K562 (cell line): ENCODE data around the gene CALB2. TPM values are rescaled to one million over a fixed set of nuclear protein-coding genes. Genes with fewer than 3 reads are reported as not detected.

ENCODE experiments used
- HOMEZ ChIP-seq: fragments of 250-450 bp; sonication (Bioruptor Pico); IDR thresholded peaks from 2 replicates; pipeline ENCODE4 v1.4.0; 2020; ENCODE audit warnings: mild to moderate bottlenecking, moderate library complexity
- MBD1 ChIP-seq: fragments of 250-450 bp; sonication (Bioruptor Pico); IDR thresholded peaks from 2 replicates; pipeline ENCODE4 v1.8.0; 2022; ENCODE audit warnings: inconsistent platforms
- MECOM ChIP-seq: fragments of 250-450 bp; sonication (Bioruptor Pico); IDR thresholded peaks from 2 replicates; pipeline ENCODE4 v1.8.0; 2022; ENCODE audit warnings: inconsistent platforms
- MTA2 ChIP-seq: fragments of 450-650 bp; IDR thresholded peaks from 2 replicates; pipeline ENCODE4 v1.6.1; 2016; ENCODE audit warnings: low read depth
- SRF ChIP-seq, 2 experiments: fragments of 250-450, 450-650 bp in 1 of 2; sonication (Bioruptor Pico) in 1 of 2; sonication (generic) in 1 of 2; formaldehyde crosslinking; IDR thresholded peaks; 2 replicates each; pipeline versions ENCODE4 v1.5.0 to v1.5.1; 2020 to 2022; ENCODE audit warnings: mild to moderate bottlenecking in 1 of 2, missing genetic modification reagents in 1 of 2
- TAF1 ChIP-seq: IDR thresholded peaks from 2 replicates; pipeline ENCODE4 v1.6.1; 2011; ENCODE audit warnings: mild to moderate bottlenecking, low read length, moderate library complexity; ENCODE audit not compliant: insufficient read depth, control insufficient read depth, severe bottlenecking; ENCODE audit errors: extremely low read depth
- ZMIZ1 ChIP-seq, 2 experiments: fragments of 150-350 bp in 1 of 2; IDR thresholded peaks; 2 replicates each; pipeline ENCODE4 v1.6.1; 2012 to 2016; ENCODE audit warnings: low read depth in 2 of 2, low read length in 2 of 2, mild to moderate bottlenecking in 1 of 2, moderate library complexity in 1 of 2
- ZNF121 ChIP-seq: sonication (generic); formaldehyde crosslinking; conservative IDR thresholded peaks from 2 replicates; pipeline ENCODE4 v1.8.0; 2022; ENCODE audit warnings: missing genetic modification reagents
- ZNF785 ChIP-seq: fragments of 250-450 bp; sonication (Bioruptor Pico); IDR thresholded peaks from 2 replicates; pipeline ENCODE4 v1.4.0; 2020; ENCODE audit warnings: mild to moderate bottlenecking
- polyA plus RNA-seq, 8 experiments: library from polyadenylated mRNA; depleted of rRNA in 4 of 8; stranded (reverse) in 5 of 8; unstranded in 3 of 8; fragments of >200 nt; fragmentation: Nextera tagmentation in 2 of 8; fragmentation: Illumina TruSeq in 1 of 8; extraction: Ambion mirVana in 2 of 8; extraction: Trizol in 1 of 8; gene quantifications; 2 replicates each; pipeline versions ENCODE4 v1.2.1 to v1.2.3, GENCODE V29; 2011 to 2014; ENCODE audit warnings: inconsistent platforms in 1 of 8, missing spikeins in 1 of 8
- total RNA-seq, 7 experiments: library from RNA; depleted of rRNA in 6 of 7; stranded (reverse); fragments of >200 nt in 6 of 7; fragmentation: Illumina TruSeq in 2 of 7; extraction: Trizol in 2 of 7; gene quantifications; 2 replicates each; pipeline versions ENCODE4 v1.2.1 to v1.2.3, GENCODE V29; 2011 to 2021; ENCODE audit warnings: low replicate concordance in 1 of 7
- TF ChIP-seq, protein P1 (sequence below): fragments of 250-450 bp; sonication (Bioruptor Pico); IDR thresholded peaks from 2 replicates; pipeline ENCODE4 v1.5.0; 2021; ENCODE audit warnings: mild to moderate bottlenecking, borderline replicate concordance
- TF ChIP-seq, protein P2 (sequence below): sonication (generic); formaldehyde crosslinking; IDR thresholded peaks from 2 replicates; pipeline ENCODE4 v1.8.1; 2023; ENCODE audit warnings: mild to moderate bottlenecking, missing genetic modification reagents

Gene CALB2
- total and polyA plus RNA-seq, 9 of the 15 experiments (the other 6 are each of a cell fraction or from before 2014, with no cell fraction given): not detected

DNA sequence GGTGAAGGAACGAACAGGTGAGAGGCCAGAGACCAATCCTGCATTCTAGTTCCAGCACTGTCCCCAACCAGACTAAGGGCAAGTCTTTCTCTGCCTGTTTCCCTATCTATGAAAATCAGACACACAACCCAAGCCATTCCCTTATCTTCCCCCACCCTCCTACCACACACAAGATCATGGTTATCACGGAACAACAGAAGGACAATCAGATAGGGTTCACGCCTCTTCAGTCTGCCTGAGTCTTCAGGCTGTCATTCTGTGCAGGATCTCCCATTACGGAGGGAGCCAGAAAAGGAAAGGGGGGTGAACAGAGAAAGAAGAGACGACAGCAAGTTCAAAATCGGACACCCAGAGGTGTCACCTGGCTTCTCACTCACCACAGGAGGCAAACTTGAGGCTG lies 72.2 kb downstream of the CALB2 start (continued):
- TF ChIP-seq ZMIZ1 (IDR thresholded peaks at IDR 0.05; ENCODE audit: low read depth in 2 of 2, low read length in 2 of 2) (peak in 1 of 2 experiments; percentile 86; a peak in 2 of 4 replicates), MECOM (CRISPR knock-in tag) (peak; percentile 91), ZNF785 (CRISPR knock-in tag) (no peak), HOMEZ (CRISPR knock-in tag) (no peak), TAF1 (no peak), MTA2 (peak; percentile 98), ZNF121 (no peak), SRF (CRISPR knock-in tag; IDR thresholded peaks at IDR 0.05) (0 out of 4 replicates have a peak, but pooled peaks of 1 of the 2 experiments have one; percentile 61), MBD1 (CRISPR knock-in tag) (no peak)
- TF ChIP-seq, protein P1, sequence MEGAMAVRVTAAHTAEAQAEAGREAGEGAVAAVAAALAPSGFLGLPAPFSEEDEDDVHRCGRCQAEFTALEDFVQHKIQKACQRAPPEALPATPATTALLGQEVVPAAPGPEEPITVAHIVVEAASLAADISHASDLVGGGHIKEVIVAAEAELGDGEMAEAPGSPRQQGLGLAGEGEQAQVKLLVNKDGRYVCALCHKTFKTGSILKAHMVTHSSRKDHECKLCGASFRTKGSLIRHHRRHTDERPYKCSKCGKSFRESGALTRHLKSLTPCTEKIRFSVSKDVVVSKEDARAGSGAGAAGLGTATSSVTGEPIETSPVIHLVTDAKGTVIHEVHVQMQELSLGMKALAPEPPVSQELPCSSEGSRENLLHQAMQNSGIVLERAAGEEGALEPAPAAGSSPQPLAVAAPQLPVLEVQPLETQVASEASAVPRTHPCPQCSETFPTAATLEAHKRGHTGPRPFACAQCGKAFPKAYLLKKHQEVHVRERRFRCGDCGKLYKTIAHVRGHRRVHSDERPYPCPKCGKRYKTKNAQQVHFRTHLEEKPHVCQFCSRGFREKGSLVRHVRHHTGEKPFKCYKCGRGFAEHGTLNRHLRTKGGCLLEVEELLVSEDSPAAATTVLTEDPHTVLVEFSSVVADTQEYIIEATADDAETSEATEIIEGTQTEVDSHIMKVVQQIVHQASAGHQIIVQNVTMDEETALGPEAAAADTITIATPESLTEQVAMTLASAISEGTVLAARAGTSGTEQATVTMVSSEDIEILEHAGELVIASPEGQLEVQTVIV: no peak
- TF ChIP-seq, protein P2, sequence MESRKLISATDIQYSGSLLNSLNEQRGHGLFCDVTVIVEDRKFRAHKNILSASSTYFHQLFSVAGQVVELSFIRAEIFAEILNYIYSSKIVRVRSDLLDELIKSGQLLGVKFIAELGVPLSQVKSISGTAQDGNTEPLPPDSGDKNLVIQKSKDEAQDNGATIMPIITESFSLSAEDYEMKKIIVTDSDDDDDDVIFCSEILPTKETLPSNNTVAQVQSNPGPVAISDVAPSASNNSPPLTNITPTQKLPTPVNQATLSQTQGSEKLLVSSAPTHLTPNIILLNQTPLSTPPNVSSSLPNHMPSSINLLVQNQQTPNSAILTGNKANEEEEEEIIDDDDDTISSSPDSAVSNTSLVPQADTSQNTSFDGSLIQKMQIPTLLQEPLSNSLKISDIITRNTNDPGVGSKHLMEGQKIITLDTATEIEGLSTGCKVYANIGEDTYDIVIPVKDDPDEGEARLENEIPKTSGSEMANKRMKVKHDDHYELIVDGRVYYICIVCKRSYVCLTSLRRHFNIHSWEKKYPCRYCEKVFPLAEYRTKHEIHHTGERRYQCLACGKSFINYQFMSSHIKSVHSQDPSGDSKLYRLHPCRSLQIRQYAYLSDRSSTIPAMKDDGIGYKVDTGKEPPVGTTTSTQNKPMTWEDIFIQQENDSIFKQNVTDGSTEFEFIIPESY: no peak
